HG02870 (cell line): Measurements from ENCODE around the gene CSRNP2.
A peak's percentile ranks its signal among the peaks of the same experiment; 100 is the strongest.
"Not testable (repeated sequence)": the region's sequence is repeated elsewhere in the genome, so short reads cannot be mapped to it uniquely, and the experiment has no call there.

Experiments
- ATAC-seq: cut with Tn5 transposase; IDR thresholded peaks from one replicate; pipeline ENCODE4 v1.9.1; 2021; ENCODE audit warnings: mild to moderate bottlenecking, moderate library complexity; ENCODE audit not compliant: unreplicated experiment

Gene CSRNP2

DNA sequence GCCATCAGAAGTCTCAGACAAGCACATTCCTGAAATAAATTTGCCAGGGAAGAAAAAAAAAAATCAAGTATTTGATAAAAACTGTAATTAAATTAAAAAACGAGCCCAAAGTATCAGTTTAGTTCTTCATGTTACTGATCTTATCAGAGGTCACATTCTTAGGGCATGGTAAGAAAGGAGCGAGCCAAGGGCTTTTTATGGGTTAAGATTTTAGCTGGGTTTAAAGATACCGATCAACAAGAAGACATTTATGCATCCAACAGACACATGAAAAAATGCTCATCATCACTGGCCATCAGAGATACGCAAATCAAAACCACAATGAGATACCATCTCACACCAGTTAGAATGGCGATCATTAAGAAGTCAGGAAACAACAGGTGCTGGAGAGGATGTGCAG, 5.0 kb downstream of the CSRNP2 start:
- ATAC-seq, result not testable (repeated sequence)

DNA sequence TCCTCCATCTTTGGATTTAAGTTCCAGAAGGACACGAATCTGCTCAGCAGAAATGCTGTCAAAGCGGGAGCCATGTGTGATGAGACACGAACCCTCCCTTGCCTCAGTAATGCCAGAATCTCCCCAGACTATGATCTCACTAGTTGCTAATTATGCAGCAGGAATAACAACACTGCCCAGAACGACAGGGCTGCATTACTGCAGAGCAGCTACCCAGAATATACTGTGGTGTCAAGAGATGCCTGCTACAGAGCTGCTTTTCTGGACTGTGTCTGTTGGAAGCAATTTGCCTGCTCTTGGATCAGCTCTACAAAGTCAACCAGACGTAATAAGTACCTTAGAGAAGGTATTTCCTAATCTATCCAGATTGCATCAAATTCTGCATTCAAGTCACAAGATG, 5.5 kb downstream of the CSRNP2 start:
- no peak for ATAC-seq

DNA sequence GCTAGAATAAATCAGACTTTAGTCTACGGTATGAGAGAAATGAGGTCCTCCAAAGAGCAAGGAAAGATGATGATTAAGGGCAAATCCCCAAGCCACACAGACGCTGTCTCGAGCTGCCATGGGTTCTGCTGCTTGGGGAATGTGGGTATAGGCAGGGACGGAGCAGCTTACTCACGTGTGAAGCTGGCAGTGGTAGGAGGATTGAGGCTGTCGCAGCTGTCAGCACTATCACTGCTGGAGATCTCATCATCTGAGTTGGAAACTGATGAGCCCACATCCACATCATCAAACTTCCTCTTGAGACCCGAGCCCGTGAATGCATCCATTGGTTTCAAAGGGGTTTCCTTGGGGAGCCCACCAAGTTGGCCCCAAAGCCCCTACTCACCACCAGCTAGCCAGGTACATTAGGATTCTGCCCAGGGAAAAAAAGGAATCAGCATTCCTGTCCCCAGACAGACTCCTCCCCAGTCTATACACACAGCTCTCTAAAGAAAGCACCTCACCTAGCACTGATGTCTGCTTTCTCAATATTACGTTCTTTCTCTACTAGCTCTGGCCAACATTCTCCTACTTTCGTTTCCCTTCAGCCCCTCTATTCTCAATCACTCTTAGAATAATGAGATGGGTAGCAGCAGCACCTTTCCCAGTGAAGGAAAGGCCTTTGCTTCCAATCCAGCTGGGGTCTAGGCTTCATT, 7.0 kb downstream of the CSRNP2 start:
- ATAC-seq, result no peak

DNA sequence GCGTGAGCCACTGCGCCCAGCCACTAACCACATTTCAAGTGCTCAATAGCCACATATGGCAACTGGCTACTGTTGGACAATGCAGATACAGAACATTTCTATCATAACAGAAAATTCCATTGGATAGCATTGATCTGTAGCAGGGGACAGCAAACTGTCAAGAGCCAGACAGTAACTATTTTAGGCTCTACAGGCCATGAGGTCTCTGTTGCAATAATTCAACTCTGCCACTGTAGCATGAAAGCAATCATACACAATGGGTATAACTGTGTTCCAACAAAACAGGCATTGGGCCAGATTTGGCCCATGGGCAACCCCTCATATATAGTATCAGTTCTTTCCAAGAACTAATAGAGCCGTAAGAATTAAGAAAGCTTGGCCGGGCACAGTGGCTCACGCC, 8.0 kb downstream of the CSRNP2 start:
- ATAC-seq, result no peak

DNA sequence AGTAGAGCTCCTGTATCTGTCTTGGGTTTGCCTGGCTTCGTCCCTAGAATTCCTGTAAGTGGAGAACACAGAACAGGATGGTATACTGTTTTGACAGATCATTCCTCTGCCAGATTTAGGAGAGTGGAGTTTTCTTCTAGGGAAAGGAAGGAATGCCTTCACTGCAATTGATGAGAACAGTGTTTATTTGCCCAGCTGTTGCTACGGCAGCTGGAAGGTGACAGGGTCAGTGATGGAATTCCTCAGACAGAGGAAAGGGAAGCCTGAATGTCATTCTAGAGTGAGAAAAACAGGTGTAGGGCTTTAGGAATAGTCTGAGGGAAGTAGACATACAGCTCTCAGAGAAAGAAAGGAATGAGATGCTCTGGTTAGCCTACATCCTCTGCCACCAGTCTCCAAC, 11.7 kb downstream of the CSRNP2 start:
- ATAC-seq, result no peak

DNA sequence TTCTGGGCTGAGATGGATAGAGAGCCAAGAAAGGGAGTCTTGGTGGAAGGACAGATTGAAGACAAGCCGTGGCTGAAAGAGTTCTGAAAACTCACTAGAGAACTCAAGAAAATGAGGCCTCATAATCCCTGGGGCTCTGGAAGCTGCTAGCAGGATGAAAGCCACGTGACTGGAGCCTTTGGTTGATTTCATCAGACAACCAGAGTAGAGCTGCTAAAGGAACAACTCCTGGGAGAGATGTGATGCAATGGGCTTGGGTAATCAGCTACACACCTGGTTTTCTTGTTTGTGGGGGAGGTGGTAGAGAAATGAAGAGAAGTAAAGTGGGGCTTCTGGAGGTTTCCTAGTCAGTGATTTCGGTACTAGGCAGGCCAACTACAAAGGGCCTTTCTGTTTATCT, 13.4 kb downstream of the CSRNP2 start:
- ATAC-seq, result no peak

DNA sequence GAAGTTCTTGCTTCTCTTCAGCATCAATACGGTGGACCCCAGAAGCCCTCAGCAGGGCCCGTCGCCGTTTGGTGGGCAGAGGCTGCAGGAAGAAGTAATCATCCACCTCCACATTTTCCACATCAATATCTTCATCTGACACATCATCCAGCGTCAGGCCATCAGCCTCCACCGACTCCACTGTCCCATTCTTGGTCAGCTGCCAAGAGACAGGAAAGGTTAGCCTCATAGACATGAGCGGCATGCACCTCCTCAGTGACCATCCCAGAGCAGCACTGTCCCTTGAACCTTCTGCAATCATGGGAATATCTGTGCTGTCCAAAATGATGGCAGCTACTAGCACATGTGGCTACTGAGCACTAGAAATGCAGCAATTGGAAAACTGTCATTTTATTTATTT, 15.6 kb downstream of the CSRNP2 start:
- ATAC-seq, result no peak

DNA sequence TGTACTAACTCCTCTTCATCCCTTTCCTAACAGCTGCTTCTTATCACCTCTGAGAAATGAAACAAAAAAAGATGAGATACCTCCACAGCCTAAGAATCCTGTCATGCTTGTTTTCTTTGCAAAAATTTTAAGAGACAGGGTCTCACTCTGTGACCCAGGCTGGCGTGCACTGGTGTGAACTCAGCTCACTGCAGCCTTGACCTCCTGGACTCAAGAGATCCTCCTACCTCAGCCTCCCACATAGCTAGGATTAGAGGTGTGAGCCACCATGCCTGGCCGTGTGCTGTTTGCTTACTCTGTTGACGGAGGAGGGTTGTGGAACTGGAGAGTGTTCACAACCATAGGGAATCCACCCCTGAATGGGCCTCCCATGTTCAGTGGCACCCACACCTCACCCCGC, 16.2 kb downstream of the CSRNP2 start:
- no peak for ATAC-seq

DNA sequence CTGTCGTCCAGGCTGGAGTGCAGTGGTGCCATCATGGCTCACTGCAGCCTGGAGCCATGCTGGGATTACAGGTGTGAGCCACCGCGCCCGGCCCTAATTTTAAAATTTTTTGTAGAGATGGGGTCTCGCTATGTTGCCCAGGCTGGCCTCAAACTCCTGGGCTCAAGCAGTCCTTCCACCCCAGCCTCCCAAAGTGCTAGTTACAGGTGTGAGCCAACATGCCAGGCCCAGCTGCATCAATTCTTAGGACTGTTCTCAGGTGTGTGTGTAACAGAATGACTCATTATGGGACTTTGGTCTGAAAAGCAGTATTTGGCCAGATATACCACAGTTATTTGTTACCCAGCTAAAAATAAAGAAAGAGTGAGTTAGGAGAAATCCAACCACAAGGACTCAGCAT, 17.9 kb downstream of the CSRNP2 start:
- no peak for ATAC-seq

DNA sequence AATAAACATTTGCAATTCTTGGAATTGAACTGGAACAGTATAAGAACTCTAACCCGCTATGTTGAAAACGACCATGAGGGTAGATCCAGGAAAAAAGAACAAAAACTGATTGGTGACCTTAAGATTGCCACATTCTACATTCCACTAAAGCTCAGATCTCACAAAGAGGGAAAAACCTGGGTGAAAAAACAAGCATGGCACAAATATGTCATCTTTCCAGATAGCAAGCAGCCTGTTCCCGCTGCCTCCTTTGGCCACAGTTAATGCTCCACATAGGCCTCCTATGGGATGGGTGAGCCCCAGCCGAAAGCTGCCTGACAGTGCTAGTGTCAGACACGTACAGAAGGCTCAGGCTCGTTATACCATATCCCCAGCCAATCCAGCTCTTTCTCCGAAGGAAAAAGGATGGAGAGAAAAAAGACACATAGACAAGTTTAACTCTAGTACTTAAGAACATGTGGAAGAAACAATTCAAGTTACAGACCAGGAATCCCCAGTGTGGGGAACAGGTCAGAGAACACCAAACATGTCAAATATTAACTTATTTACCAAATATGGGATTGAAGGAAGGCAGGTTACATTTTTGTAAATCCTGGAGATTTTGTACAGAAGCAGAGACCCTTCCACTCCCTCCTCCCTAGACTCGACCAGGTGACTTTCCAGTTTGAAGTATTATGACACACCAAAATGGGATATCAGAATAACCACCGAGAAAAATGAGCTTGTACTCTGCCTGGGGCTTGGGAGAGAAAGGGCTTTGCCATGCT, 20.6 kb downstream of the CSRNP2 start:
- no peak for ATAC-seq

DNA sequence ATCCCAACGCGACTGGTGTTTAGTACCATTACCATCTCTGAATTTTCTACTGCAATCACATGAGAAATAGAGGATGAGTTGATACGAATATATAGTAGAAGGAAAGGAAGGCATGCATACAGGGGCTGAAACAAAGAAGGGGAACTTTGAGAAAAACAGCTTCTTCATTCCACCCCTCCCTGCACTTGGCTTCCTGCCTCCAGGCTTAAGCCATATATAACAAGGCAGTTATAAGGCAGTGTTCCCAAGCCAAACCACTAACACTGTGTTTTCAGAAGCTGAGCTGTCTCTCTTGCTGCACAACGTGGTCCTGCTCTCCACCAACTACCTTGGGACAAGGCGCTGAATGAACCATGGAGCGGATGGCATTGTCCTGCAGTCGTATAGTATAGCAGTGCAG, 24.3 kb downstream of the CSRNP2 start:
- no peak for ATAC-seq

DNA sequence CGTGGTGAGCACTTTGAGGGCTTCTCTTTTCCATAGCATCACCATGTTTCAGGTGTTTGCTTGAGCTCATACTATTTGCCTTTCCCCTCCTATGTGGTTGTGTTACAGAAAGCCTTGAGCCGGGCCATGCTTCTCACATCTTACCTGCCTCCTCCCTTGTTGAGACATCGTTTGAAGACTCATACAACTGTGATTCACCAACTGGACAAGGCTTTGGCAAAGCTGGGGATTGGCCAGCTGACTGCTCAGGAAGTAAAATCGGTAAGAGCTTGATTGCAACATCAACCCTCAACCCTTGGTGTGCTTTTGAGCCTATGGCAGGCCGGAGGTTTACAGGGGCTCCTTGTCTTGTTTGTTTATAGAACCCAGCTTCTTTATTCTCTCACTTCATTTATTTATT, 27.2 kb downstream of the CSRNP2 start:
- ATAC-seq, result no peak

DNA sequence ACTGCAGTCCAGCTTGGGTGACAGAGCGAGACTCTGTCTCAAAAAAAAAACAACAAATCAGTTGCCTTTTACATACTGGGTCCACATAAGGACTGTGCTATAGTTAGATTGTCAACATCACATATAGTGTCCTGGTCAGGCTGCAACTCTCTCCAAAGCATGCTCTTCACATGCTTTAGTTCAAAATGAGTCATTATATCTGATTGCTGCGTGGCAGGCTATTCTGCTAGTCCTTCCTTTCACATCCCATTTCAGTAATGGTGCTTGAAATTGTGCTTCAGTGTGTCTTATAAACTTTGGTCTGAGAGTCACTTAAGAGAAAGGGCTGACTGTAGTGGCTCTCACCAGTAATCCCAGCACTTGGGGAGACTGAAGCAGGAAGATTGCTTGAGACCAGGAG, 28.3 kb downstream of the CSRNP2 start:
- no peak for ATAC-seq

DNA sequence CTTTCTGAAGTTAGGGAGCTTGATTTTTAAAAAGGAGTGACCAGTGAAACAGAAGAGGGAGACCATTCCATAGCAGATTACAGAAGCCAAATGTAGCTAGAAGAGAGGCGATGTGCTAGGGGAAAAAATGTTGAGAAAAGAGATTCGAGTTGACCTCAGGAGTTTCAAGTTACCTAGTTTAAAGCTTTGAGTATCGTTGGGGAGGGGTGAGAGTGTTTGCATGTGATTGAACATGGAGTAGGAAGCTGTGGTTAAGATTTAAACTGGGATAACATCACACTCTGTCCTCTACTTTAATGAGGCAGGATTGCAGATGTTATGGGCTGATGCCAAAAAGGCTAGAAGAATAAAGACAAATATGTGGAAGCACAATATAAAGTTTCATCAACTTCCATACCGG, 31.6 kb downstream of the CSRNP2 start:
- no peak for ATAC-seq

DNA sequence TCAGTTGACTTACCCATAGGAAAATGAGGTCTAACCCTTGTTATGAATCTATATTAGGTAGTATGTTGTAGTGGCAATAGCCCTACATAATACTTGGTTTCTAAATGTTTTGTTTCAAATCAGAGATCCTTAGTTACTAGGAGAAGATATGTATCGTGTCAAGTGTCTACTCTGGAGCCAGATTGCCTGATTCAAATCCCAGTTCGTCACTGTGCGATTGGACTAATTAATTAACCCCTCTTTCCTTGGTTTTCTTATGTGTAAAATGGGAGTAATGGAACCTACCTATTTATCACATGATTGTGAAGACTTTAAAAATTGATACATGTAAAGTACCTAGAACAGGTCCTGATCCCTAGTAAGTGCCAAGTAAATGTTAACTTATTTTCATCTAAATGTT, 33.9 kb downstream of the CSRNP2 start:
- ATAC-seq, result no peak

DNA sequence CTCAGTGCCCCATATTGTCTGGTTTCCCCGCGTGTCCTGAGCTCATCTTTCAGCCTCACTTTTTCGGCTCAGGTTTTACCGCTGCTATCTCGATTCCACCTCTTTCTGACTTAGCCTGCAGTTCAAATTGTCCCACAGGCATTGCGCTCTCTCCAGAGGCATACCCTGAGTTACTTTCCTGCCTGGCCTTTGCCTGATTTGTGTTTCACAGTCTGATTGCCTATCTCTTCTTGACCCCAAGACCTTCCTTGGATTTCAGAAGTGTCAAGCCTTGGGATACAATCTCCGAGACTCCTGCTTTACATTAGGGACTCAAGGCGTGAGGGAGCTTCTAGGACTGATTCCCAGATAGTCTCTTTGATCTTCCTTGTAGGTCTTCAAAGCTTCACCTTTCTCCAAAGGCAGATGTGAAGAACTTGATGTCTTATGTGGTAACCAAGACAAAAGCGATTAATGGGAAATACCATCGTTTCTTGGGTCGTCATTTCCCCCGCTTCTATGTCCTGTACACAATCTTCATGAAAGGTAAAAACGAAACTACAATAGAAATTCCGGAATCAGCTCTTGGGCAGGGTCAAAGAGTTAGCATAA, 34.6 kb downstream of the CSRNP2 start:
- ATAC-seq, result no peak

DNA sequence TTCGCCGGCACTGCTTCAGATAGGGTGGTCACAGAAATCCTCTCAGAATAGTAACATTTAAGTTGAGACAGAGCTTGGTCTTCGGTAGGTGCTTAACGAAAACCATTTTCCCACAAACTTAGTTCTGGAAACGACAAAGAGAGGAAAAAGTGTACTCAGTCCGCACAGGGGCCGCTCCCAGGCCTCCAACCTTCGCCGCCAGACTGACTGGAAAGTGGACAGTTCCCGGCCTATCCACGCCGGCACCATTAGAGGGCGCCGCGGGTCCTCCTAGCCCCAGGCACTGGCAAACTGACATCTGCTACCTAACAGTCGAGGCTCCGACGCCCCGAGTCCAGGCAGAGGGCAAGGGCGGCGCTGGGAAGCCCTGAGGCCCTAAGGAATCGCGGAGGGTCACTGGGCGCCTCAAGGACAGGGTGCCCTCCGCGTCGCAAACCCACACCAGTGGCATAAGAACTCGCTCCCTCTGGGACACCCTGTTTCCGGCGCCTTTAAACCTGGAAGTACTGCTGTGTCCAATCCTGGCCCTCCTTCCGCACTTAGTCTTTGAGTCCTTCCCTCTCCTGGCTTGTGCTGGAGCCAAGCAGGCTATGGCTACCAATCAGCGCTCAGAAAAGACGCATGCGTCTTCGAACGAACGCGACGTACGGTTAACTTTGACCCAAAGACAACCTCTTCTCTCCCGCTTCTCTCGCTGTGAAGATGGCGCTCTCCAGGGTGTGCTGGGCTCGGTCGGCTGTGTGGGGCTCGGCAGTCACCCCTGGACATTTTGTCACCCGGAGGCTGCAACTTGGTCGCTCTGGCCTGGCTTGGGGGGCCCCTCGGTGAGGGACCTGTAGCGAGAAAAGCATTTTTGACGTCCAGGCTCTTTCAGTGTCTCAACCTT, 35.5 kb downstream of the CSRNP2 start, which contains the start of gene LETMD1:
Gene LETMD1 (plus strand): TSS at position 673 of the 886 bp plus-strand sequence. CDS start 30 bp downstream, at position 703.
- peak; percentile 94 for ATAC-seq

DNA sequence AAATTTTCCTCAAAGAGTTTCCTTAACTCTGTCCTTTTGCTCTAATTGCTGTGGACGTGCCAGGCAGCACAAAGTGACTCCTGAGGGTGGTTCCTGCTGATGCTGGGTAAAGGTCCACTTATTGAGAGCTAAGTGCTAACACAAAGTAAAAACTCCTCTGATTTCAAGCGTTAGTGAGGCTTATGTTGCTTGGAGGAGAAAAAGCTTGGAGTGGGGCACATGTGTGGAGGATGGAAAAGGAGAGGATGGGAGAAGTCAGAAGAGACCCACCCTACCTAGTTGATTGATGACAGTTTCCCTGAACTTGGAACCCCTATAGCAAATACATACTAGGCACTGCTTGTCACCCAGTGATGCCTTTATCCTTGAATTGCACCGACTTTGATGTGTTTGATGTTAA, 47.1 kb downstream of the CSRNP2 start:
- ATAC-seq, result no peak

DNA sequence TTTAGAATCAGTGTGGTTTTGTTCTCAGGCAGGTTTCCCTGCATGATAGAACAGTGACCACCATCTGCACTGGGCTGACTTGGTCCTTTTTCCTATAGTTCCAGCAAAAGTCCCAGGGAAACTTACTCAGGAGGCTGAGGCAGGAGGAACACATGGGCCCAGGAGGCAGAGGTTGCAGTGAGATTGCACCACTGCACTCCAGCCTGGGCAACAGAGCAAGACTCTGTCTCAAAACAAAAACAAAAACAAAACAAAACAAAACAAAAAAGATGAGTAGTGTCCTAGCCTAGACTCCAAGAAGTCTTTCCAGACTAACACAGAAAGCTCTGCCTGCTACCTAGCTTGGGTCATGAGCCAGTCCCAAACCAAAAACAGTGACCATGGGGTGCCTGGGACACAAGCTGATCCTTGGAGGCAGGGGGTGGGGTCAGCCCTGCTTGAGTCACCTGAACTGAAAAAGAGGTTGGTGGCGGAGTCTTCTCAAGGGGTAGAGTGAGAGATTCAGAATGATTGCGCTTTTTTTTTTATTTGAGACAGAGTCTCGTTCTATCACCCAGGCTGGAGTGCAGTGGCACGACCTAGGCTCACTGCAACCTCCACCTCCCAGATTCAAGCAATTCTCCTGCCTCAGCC, 49.8 kb downstream of the CSRNP2 start:
- ATAC-seq, result no peak

DNA sequence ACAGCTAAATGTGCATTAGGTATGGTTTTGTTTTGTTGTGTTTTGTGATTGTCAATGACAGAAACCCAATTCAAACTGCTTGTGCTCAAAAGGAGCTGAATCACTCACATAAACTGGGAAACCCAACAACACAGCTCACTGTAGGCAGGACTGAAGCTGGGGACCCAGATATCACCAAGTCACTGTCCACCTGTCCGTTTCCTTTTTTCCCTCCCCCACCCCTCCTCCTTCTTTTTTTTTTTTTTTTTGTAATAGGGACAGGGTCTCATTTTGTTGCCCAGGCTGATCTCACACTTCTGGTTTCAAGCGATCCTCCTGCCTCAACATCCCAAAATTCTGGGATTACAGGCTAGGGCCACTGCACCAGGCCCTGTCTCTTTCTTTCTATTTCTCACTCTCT, 50.3 kb downstream of the CSRNP2 start:
- ATAC-seq, result no peak

DNA sequence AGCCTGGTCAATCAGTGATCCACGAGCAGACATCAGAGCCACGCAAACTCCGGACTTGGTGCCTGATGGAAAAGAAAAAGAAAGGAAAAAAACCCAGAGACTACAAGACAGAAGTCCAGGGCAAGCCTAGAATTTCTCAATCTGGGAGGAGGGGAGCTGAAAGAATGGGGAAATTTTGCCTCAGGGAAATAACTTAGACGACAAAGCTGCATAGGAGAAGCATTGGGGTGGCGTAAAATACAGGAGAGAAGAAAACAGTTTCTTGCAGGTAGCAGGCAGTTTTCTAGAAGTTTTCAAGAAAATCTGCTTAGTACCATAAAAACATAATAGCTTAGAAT, 54.6 kb downstream of the CSRNP2 start:
- no peak for ATAC-seq
